ENCODE data around the gene BBS2.

DNA sequence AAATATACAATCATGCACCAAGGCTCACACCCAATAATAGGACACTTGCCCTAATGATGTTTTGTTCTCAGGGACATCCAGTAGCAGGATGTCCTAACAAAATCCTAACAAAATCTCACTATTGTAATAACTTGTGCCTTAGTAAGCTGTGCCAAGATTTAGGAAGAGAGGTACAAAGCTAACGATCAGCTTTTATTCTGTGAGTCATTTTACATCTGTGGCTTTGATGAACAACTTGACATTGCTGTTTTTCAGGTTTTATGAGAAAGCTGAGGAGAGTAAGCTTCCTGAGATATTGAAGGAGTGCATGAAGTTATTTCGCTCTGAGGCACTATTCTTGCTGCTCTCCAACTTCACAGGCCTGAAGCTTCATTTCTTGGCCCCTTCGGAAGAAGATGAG is 49.6 kb downstream of the BBS2 start:
- TF ChIP-seq POLR2AphosphoS5 (IDR thresholded peaks at IDR 0.05; ENCODE audit: borderline replicate concordance, low read depth, low read length) (no peak), EZH2 (IDR thresholded peaks at IDR 0.05) (no peak)

All from SK-N-MC (cell line).